CD4-positive, alpha-beta T cell (primary cell): ENCODE measurements around the gene RABEP2. TPM values are rescaled to one million over a fixed set of nuclear protein-coding genes. Genes with fewer than 3 reads are reported as not detected.

Experiments
- ATAC-seq: fragments of 200-7000 bp; cut with Tn5 transposase; one replicate; pipeline ENCODE4 v1.10.0; 2022; ENCODE audit warnings: mild to moderate bottlenecking; ENCODE audit not compliant: poor library complexity
- CTCF ChIA-PET: fragments of 350-600 bp; sonication (Branson Sonifier 250); formaldehyde crosslinking; loops from one replicate; lab custom pipeline; 2021; ENCODE audit warnings: antibody characterized with exemption, inconsistent platforms; lab: Charles Lee
- POLR2A ChIA-PET: fragments of 350-600 bp; sonication (Branson Sonifier 250); formaldehyde crosslinking; loops from one replicate; lab custom pipeline; 2021; ENCODE audit warnings: antibody characterized with exemption, inconsistent platforms; lab: Charles Lee
- DNase-seq, 14 experiments: peaks; one replicate each; pipeline ENCODE4 v3.0.0-alpha.2; 2013 to 2020; ENCODE audit warnings: mixed read lengths in 2 of 14
- H3K27ac ChIP-seq, 2 donors: one replicate each; pipeline versions ENCODE4 v1.5.1 to v1.7.0; 2013; ENCODE audit warnings: low read length in 2 of 2, low read depth in 1 of 2, mild to moderate bottlenecking in 1 of 2
- H3K27me3 ChIP-seq, 2 experiments: 1 replicate in 1 of 2; 2 replicates in 1 of 2; pipeline versions ENCODE4 v1.6.1 to v1.7.0; 2013; ENCODE audit warnings: low read length in 2 of 2, control low read depth in 1 of 2, mild to moderate bottlenecking in 1 of 2, moderate library complexity in 1 of 2; ENCODE audit not compliant: insufficient read depth in 2 of 2, control insufficient read depth in 1 of 2
- H3K36me3 ChIP-seq: one replicate; pipeline ENCODE4 v1.6.1; 2013; ENCODE audit warnings: low read length, control low read depth; ENCODE audit not compliant: insufficient read depth
- H3K4me1 ChIP-seq: one replicate; pipeline ENCODE4 v1.6.1; 2013; ENCODE audit warnings: low read length, control low read depth; ENCODE audit not compliant: insufficient read depth
- H3K4me3 ChIP-seq: one replicate; pipeline ENCODE4 v1.5.1; 2013; ENCODE audit warnings: mild to moderate bottlenecking, low read length, moderate library complexity
- H3K9me3 ChIP-seq, 2 experiments: 1 replicate in 1 of 2; 2 replicates in 1 of 2; pipeline versions ENCODE4 v1.6.1 to v1.7.0; 2013; ENCODE audit warnings: low read length in 2 of 2, mild to moderate bottlenecking in 2 of 2, control low read depth in 1 of 2, moderate library complexity in 1 of 2; ENCODE audit not compliant: control insufficient read depth in 1 of 2, insufficient read depth in 1 of 2
- H3K27ac Mint-ChIP-seq: one replicate; pipeline ENCODE4 v1.8.0; 2020; ENCODE audit warnings: mixed read lengths
- H3K27me3 Mint-ChIP-seq: one replicate; pipeline ENCODE4 v1.8.0; 2021; ENCODE audit warnings: mixed read lengths
- H3K36me3 Mint-ChIP-seq: one replicate; pipeline ENCODE4 v1.8.0; 2021; ENCODE audit warnings: low read depth, mixed read lengths
- H3K4me1 Mint-ChIP-seq: one replicate; pipeline ENCODE4 v1.8.0; 2021; ENCODE audit warnings: low read depth, mixed read lengths
- H3K4me3 Mint-ChIP-seq: one replicate; pipeline ENCODE4 v1.8.0; 2020; ENCODE audit warnings: mild to moderate bottlenecking, mixed read lengths
- H3K9me3 Mint-ChIP-seq: one replicate; pipeline ENCODE4 v1.8.0; 2020; ENCODE audit warnings: mixed read lengths
- CTCF ChIP-seq: fragments of 200-600 bp; IDR thresholded peaks from one replicate; pipeline ENCODE4 v1.8.0; 2022; ENCODE audit warnings: antibody characterized with exemption, mild to moderate bottlenecking
- intact Hi-C, 2 experiments: fragments of 100-400 bp; cut with DNase I in 1 of 2; cut with micrococcal nuclease in 1 of 2; formaldehyde crosslinking; loops; one replicate each; pipeline versions ENCODE4 v1.15.1 to v1.9.0; 2023 to 2025; cut with DNase I, micrococcal nuclease
- total RNA-seq, 174 experiments: library from RNA in 2 of 174; stranded (reverse) in 2 of 174; gene quantifications; one replicate each; pipeline ENCODE4 v1.2.3 and lab custom pipeline; 2021 to 2026

Gene RABEP2
- total RNA-seq, 2 experiments from 2014 or later, result 23.3 to 23.4 TPM

- ChIA-PET CTCF (no interaction called here), POLR2A (no interaction called here)
- Mint-ChIP-seq H3K4me1 (no peaks in the 10 kb centered on the region), H3K27me3 (no peaks in the 10 kb centered on the region), H3K9me3 (no peaks in the 10 kb centered on the region), H3K36me3 (peaks cover 43% of the 10 kb centered on the region), H3K27ac (no peak overlapping the region), H3K4me3 (no peak overlapping the region)
- Histone ChIP-seq H3K9me3 (no peaks in the 10 kb centered on the region), H3K4me1 (no peaks in the 10 kb centered on the region), H3K27me3 (no peaks in the 10 kb centered on the region), H3K4me3 (no peak overlapping the region), H3K27ac (no peak overlapping the region), H3K36me3 (peaks cover 41% of the 10 kb centered on the region)
- TF ChIP-seq CTCF, result no peak
- intact Hi-C loops, result no loop called here
- ATAC-seq (no peak), DNase-seq (no peak)
These were observed 10.9 kb downstream of the RABEP2 start for GRCh38 chr16:28913946-28914724.

- H3K9me3 Mint-ChIP-seq, result no peaks in the 10 kb centered on the region
- no peaks in the 10 kb centered on the region for H3K4me1 Mint-ChIP-seq
- peaks cover 36% of the 10 kb centered on the region for H3K36me3 Mint-ChIP-seq
- intact Hi-C loops, result no loop called here
- no peak overlapping the region for H3K27ac Mint-ChIP-seq
- Histone ChIP-seq H3K9me3 (no peaks in the 10 kb centered on the region), H3K4me3 (no peak overlapping the region), H3K4me1 (no peaks in the 10 kb centered on the region), H3K27ac (no peak overlapping the region), H3K27me3 (no peaks in the 10 kb centered on the region), H3K36me3 (peaks cover 39% of the 10 kb centered on the region)
- DNase-seq, result no peak
- TF ChIP-seq CTCF, result no peak
- no peak overlapping the region for H3K4me3 Mint-ChIP-seq
- no peaks in the 10 kb centered on the region for H3K27me3 Mint-ChIP-seq
- ChIA-PET POLR2A (no interaction called here), CTCF (no interaction called here)
- ATAC-seq, result no peak
These were observed 12.5 kb downstream of the RABEP2 start for GRCh38 chr16:28912558-28912957.

- H3K4me1 ChIP-seq, result no peaks in the 10 kb centered on the region
- Mint-ChIP-seq H3K4me1 (no peaks in the 10 kb centered on the region), H3K36me3 (peaks cover 26% of the 10 kb centered on the region), H3K4me3 (no peak overlapping the region), H3K9me3 (no peaks in the 10 kb centered on the region), H3K27ac (no peak overlapping the region), H3K27me3 (no peaks in the 10 kb centered on the region)
- H3K36me3 ChIP-seq, result peaks cover 31% of the 10 kb centered on the region
- intact Hi-C loops, result no loop called here
- no peak overlapping the region for H3K27ac ChIP-seq
- ChIA-PET POLR2A (no interaction called here), CTCF (no interaction called here)
- DNase-seq (no peak), ATAC-seq (no peak)
- no peak for TF ChIP-seq CTCF
- H3K27me3 ChIP-seq, result no peaks in the 10 kb centered on the region
- no peak overlapping the region for H3K4me3 ChIP-seq
- H3K9me3 ChIP-seq, result no peaks in the 10 kb centered on the region
These were observed 14.7 kb downstream of the RABEP2 start for GRCh38 chr16:28910086-28911031.
